ENCODE results near the gene NUP42.
"Not testable (repeated sequence)": the region's sequence is repeated elsewhere in the genome, so short reads cannot be mapped to it uniquely, and the experiment has no call there.

Gene NUP42

GRCh38 chr7:23204241-23204640 lies 22.4 kb downstream of the NUP42 start:
- no peak for DNase-seq

GRCh38 chr7:23205577-23205908 lies 23.7 kb downstream of the NUP42 start:
- no peak for DNase-seq

- no peak for DNase-seq
These were observed 24.3 kb downstream of the NUP42 start for GRCh38 chr7:23205909-23206767.

GRCh38 chr7:23207021-23207420 lies 25.2 kb downstream of the NUP42 start:
- DNase-seq = no peak

- DNase-seq = no peak
These were observed 26.0 kb downstream of the NUP42 start for GRCh38 chr7:23207884-23208283.

GRCh38 chr7:23208316-23208715 lies 26.5 kb downstream of the NUP42 start:
- DNase-seq = no peak

- no peak for DNase-seq
These were observed 28.7 kb downstream of the NUP42 start for GRCh38 chr7:23210506-23210905.

- DNase-seq = no peak
These were observed 29.7 kb downstream of the NUP42 start for GRCh38 chr7:23211589-23211988.

GRCh38 chr7:23212395-23212794 lies 30.5 kb downstream of the NUP42 start:
- no peak for DNase-seq

- DNase-seq = no peak
These were observed 31.0 kb downstream of the NUP42 start for GRCh38 chr7:23212841-23213240.

GRCh38 chr7:23213755-23214154 lies 31.9 kb downstream of the NUP42 start:
- no peak for DNase-seq

- DNase-seq = no peak
These were observed 32.6 kb downstream of the NUP42 start for GRCh38 chr7:23214423-23214822.

- DNase-seq = no peak
These were observed 33.1 kb downstream of the NUP42 start for GRCh38 chr7:23214938-23215337.

GRCh38 chr7:23216021-23216420 lies 34.2 kb downstream of the NUP42 start:
- DNase-seq = no peak

GRCh38 chr7:23218196-23218595 lies 36.3 kb downstream of the NUP42 start:
- DNase-seq = no peak

- DNase-seq = no peak
These were observed 39.0 kb downstream of the NUP42 start for GRCh38 chr7:23220690-23221305.

- DNase-seq = no peak
These were observed 40.7 kb downstream of the NUP42 start for GRCh38 chr7:23222439-23223030.

GRCh38 chr7:23224364-23224763 lies 42.5 kb downstream of the NUP42 start:
- not testable (repeated sequence) for DNase-seq

GRCh38 chr7:23226844-23227450 lies 45.1 kb downstream of the NUP42 start:
- DNase-seq = no peak

GRCh38 chr7:23228412-23228811 lies 46.6 kb downstream of the NUP42 start:
- DNase-seq = no peak

GRCh38 chr7:23230641-23231101 lies 48.8 kb downstream of the NUP42 start:
- no peak for DNase-seq

- no peak for DNase-seq
These were observed 51.1 kb downstream of the NUP42 start for GRCh38 chr7:23232966-23233365.

GRCh38 chr7:23234569-23235296 lies 52.9 kb downstream of the NUP42 start:
- DNase-seq = no peak
